ENCODE data around the gene FAM107A. TPM values are rescaled to one million over a fixed set of nuclear protein-coding genes. Genes with fewer than 3 reads are reported as not detected.

The FAM107A gene
- total RNA-seq, 1 donor from 2014 or later, result not detected

DNA sequence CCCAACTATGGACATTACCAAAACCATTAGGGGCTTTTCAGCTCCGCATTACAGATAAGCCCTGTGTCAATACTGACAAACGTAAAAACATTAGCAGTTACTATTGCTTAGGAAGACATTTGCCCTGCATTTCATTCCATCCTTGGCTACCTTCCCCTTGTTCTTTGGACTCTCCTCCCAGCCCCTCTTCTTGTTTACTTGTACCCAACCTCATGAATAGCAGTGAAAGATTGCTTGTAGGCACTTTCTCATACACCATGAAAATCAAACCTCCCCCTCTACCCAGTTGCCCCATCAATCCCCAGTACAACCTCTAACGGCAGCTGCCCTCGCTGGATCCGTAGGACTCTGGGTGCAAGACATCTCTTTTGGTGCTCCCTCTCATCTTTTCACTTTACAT is 16.9 kb upstream of the FAM107A start:
- Mint-ChIP-seq H3K36me3 (ENCODE audit: unreplicated experiment) (no peaks in the 10 kb centered on the region), H3K27me3 (ENCODE audit: unreplicated experiment) (peaks cover 9% of the 10 kb centered on the region), H3K4me1 (ENCODE audit: unreplicated experiment) (no peaks in the 10 kb centered on the region), H3K9me3 (ENCODE audit: unreplicated experiment) (no peaks in the 10 kb centered on the region), H3K27ac (ENCODE audit: unreplicated experiment) (no peak overlapping the region), H3K4me3 (ENCODE audit: unreplicated experiment) (no peak overlapping the region)
- no peak for DNase-seq (ENCODE audit: extremely low spot score, unreplicated experiment)
- no peak for TF ChIP-seq CTCF (IDR thresholded peaks at IDR 0.05)

DNA sequence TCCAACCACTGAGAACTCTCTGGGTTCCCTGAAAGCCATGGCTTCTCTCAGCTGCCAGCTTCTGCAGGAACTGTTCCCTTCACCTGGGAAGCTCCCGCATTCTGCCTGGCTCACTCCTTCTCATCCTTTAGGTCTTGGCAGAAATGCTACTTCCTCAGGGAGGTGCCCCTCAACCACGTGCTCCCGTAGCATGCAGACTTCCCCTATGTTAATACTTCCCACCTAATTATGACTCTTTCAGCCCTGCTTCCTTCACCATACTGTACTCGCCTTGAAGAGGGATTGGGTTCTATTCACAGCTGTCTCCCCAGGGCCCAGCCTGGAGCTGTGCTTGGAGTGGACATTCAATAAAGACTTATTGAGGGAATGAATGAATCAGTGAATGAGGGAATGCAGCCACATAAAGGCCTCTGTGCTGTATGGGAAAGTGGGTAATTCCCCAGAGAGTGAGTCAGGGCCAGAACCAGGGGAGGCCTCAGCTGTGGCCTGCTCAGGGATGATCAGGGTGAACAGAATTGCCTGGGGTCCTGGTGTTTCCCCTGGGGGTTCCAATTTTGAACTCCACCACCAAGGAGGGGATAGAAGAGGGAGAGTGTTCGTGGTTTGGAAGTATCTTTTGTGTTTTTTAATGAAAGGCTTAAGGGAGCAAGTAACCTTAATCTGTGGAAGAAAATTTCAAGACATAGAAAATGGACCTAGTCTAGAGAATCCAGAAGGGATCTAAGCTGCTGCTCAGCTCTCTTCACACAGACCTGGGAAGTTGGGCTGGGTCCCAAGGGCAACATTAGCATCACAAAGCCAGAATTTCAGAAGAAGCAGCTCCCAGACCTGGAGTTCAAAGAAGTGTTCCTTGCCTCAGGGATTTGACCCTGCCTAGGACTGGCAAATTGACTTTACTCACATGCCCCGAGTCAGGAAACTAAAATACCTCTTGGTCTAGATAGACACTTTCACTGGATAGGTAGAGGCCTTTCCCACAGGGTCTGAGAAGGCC is 14.6 kb upstream of the FAM107A start:
- H3K27me3 Mint-ChIP-seq (ENCODE audit: unreplicated experiment), result peaks cover 14% of the 10 kb centered on the region
- TF ChIP-seq CTCF (IDR thresholded peaks at IDR 0.05), result no peak
- H3K36me3 Mint-ChIP-seq (ENCODE audit: unreplicated experiment), result no peaks in the 10 kb centered on the region
- H3K4me3 Mint-ChIP-seq (ENCODE audit: unreplicated experiment), result no peak overlapping the region
- no peaks in the 10 kb centered on the region for H3K9me3 Mint-ChIP-seq (ENCODE audit: unreplicated experiment)
- H3K4me1 Mint-ChIP-seq (ENCODE audit: unreplicated experiment), result no peaks in the 10 kb centered on the region
- no peak overlapping the region for H3K27ac Mint-ChIP-seq (ENCODE audit: unreplicated experiment)
- no peak for DNase-seq (ENCODE audit: extremely low spot score, unreplicated experiment)

GRCh38 chr3:58588030-58588614 is 10.9 kb upstream of the FAM107A start:
- no peak overlapping the region for H3K27ac Mint-ChIP-seq (ENCODE audit: unreplicated experiment)
- no peak for TF ChIP-seq CTCF (IDR thresholded peaks at IDR 0.05)
- DNase-seq (ENCODE audit: extremely low spot score, unreplicated experiment), result no peak
- H3K4me3 Mint-ChIP-seq (ENCODE audit: unreplicated experiment), result no peak overlapping the region
- H3K9me3 Mint-ChIP-seq (ENCODE audit: unreplicated experiment), result no peaks in the 10 kb centered on the region
- H3K36me3 Mint-ChIP-seq (ENCODE audit: unreplicated experiment), result no peaks in the 10 kb centered on the region
- H3K27me3 Mint-ChIP-seq (ENCODE audit: unreplicated experiment), result peaks cover 29% of the 10 kb centered on the region
- H3K4me1 Mint-ChIP-seq (ENCODE audit: unreplicated experiment), result peaks cover 21% of the 10 kb centered on the region

GRCh38 chr3:58586776-58587192 is 9.6 kb upstream of the FAM107A start:
- no peak for DNase-seq (ENCODE audit: extremely low spot score, unreplicated experiment)
- no peaks in the 10 kb centered on the region for H3K9me3 Mint-ChIP-seq (ENCODE audit: unreplicated experiment)
- no peak overlapping the region for H3K27ac Mint-ChIP-seq (ENCODE audit: unreplicated experiment)
- H3K4me3 Mint-ChIP-seq (ENCODE audit: unreplicated experiment), result no peak overlapping the region
- no peak for TF ChIP-seq CTCF (IDR thresholded peaks at IDR 0.05)
- peaks cover 21% of the 10 kb centered on the region for H3K4me1 Mint-ChIP-seq (ENCODE audit: unreplicated experiment)
- peaks cover 29% of the 10 kb centered on the region for H3K27me3 Mint-ChIP-seq (ENCODE audit: unreplicated experiment)
- no peaks in the 10 kb centered on the region for H3K36me3 Mint-ChIP-seq (ENCODE audit: unreplicated experiment)

DNA sequence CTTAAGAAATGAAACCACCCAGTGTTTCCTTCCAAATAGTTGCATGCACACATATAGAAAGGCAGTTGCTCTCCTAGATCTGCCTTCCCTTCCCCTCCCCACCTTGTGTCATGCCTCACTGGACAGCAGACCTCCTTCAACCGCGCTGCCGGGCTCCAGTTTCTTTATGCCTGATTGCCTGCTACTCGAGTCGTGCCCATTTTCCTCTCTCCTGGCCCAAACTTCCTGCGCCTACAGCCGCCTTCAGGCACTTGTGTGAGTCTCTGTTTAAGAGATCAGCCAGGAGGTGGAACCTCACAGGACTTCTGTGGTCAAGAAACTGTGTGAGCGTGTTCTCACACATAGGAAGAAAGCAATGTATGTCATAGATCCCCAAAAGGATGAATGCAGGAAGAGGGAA is 8.8 kb upstream of the FAM107A start:
- H3K27me3 Mint-ChIP-seq (ENCODE audit: unreplicated experiment), result peaks cover 33% of the 10 kb centered on the region
- DNase-seq (ENCODE audit: extremely low spot score, unreplicated experiment), result no peak
- peak overlapping the region; percentile 72 for H3K4me3 Mint-ChIP-seq (ENCODE audit: unreplicated experiment)
- no peak for TF ChIP-seq CTCF (IDR thresholded peaks at IDR 0.05)
- peaks cover 21% of the 10 kb centered on the region for H3K4me1 Mint-ChIP-seq (ENCODE audit: unreplicated experiment)
- H3K9me3 Mint-ChIP-seq (ENCODE audit: unreplicated experiment), result no peaks in the 10 kb centered on the region
- no peaks in the 10 kb centered on the region for H3K36me3 Mint-ChIP-seq (ENCODE audit: unreplicated experiment)
- H3K27ac Mint-ChIP-seq (ENCODE audit: unreplicated experiment), result no peak overlapping the region

Data from osteocyte (in vitro differentiated cells).